SH-SY5Y (cell line): ENCODE data around the gene MATN1.

Experiments
- GATA2 ChIP-seq: IDR thresholded peaks from 2 replicates; pipeline ENCODE4 v1.6.1; 2011; ENCODE audit warnings: mild to moderate bottlenecking, low read depth, low read length
- GATA3 ChIP-seq: IDR thresholded peaks from 2 replicates; pipeline ENCODE4 v1.6.1; 2011; ENCODE audit warnings: low read depth, mild to moderate bottlenecking, low read length, moderate library complexity

Gene MATN1, protein sequence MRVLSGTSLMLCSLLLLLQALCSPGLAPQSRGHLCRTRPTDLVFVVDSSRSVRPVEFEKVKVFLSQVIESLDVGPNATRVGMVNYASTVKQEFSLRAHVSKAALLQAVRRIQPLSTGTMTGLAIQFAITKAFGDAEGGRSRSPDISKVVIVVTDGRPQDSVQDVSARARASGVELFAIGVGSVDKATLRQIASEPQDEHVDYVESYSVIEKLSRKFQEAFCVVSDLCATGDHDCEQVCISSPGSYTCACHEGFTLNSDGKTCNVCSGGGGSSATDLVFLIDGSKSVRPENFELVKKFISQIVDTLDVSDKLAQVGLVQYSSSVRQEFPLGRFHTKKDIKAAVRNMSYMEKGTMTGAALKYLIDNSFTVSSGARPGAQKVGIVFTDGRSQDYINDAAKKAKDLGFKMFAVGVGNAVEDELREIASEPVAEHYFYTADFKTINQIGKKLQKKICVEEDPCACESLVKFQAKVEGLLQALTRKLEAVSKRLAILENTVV

GRCh38 chr1:30723331-30723755 lies at the start of gene MATN1:
Gene MATN1 (minus strand): TSS chr1:30723585. CDS start chr1:30723551, 34 bp downstream.
- TF ChIP-seq GATA3 (no peak), GATA2 (no peak)

GRCh38 chr1:30771005-30771404 lies 47.6 kb upstream of the MATN1 start:
- no peak for TF ChIP-seq GATA2
- no peak for TF ChIP-seq GATA3

GRCh38 chr1:30770150-30770549 lies 46.8 kb upstream of the MATN1 start:
- TF ChIP-seq GATA2 (no peak), GATA3 (no peak)

DNA sequence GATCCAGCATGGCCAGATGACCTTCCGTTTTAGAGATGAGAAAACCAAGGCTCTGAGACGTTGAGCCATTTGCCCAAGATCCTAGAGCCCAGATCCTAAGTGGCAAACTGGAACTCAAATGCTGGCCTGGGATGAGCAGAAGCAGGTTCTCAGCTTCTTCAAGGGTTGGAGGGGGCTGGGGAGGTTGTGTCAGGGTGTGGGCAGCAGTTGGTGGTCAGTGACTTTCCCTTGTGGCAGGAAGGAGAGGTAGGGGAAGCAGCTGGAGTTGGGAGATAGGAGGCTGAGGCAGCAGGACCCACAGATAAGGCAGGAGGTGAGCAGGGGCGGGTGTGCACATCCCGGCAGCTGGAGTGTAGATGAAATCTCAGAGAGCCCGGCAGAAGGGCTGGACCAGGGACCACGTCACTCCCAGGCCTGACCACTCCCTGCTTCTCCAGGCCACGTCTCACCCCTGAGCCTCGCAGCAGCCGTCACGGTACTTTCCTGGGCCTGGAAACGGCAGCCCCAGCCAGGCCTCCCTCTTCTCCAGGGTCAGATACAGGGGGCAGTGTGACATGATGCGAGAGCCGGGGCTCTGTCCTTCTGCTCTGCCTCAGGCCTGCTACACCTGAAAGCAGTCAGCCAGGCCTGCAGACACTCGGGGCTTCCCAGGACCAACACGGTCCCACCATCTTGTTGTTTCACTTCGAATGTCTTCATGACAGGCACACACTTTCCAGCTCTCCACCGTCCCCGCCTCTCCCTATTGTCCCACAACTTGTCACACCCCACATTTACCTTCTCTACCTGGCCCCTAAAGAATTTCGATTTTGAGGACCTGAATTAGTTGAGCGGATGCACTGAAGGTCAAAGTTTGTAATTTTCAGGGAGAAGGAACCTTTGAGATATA lies 45.7 kb upstream of the MATN1 start:
- TF ChIP-seq GATA2: no peak
- no peak for TF ChIP-seq GATA3

DNA sequence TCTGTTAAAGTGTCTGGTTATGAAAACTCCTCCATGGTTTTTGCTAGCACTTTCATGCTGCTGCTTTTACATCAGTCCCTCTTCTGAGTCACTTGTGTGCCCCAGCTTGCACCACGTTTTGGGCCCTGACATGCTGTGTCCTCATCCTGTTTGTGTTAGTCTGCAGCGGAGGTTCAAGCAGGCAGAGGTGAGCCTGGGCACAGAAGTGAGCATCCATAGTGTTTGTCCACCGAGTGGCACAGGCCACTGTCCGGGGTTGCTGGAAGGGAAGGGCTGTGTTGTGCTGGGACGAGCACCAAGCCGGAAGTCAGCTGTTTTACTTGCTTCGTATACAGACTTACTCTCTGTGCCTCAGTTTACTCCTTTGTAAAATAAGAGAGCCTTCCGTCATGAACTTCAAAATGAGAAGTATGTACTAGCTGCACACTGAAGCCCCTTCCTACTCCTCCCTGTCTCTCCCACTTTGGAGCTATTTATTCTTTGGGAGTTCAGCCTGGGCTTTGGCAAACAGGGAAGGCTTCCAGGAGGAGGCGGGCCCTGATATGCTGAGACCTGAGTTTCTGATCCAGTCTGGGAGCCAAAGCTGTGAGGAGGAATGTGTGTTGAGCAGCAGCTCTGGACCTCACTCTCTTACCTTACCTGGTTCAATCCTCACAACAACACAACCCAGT lies 44.9 kb upstream of the MATN1 start:
- no peak for TF ChIP-seq GATA2
- TF ChIP-seq GATA3: no peak

GRCh38 chr1:30765556-30766434 lies 42.4 kb upstream of the MATN1 start:
- no peak for TF ChIP-seq GATA2
- TF ChIP-seq GATA3: no peak

DNA sequence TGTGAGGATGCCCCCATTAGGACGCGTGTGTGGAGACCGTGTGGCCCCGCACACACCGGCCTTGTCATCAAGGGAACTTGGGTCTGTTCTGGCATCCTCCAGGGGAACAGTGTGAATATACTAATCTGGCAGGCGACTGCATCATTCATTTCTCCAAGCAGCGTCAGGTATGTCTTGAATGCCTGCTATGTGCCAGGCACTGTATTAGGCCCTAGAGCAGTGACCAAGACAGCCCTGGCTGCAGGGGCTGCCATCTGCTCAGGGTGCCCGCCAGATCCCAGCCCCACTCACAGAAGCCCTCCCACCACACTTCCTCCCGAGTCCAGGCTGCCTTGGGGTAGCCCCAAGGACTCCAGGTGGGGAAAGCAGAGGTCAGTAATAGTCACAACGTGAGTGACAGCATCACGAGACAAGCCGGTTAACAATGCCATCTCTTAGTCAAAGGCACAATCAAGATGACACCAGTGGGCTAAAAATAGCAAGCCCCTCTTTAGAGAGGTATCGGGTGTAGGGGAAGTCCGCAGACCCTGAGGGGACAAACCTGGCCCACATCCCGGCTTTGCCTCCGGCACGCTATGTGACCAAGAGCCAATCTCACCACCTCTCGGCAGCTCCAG lies 41.7 kb upstream of the MATN1 start:
- TF ChIP-seq GATA2 (no peak), GATA3 (no peak)

DNA sequence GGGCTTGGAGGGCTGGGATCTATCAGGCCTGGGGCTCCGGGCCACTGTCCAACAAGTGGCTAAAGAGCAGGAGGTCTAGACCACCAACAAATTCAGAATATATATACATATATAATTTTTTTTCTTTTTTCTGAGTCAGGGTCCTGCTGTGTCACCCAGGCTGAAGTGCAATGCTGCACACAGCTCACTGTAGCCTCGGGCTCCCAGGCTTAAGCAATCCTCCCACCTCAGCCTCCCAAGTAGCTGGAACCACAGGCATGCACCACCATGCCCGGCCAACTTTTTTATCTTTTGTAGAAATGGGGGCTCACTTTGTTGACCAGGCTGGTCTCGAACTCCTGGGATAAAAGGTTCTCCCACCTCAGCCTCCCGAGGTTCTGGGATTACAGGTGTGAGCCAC lies 41.0 kb upstream of the MATN1 start:
- TF ChIP-seq GATA2: no peak
- no peak for TF ChIP-seq GATA3

GRCh38 chr1:30763651-30764248 lies 40.4 kb upstream of the MATN1 start:
- TF ChIP-seq GATA3 (no peak), GATA2 (no peak)

DNA sequence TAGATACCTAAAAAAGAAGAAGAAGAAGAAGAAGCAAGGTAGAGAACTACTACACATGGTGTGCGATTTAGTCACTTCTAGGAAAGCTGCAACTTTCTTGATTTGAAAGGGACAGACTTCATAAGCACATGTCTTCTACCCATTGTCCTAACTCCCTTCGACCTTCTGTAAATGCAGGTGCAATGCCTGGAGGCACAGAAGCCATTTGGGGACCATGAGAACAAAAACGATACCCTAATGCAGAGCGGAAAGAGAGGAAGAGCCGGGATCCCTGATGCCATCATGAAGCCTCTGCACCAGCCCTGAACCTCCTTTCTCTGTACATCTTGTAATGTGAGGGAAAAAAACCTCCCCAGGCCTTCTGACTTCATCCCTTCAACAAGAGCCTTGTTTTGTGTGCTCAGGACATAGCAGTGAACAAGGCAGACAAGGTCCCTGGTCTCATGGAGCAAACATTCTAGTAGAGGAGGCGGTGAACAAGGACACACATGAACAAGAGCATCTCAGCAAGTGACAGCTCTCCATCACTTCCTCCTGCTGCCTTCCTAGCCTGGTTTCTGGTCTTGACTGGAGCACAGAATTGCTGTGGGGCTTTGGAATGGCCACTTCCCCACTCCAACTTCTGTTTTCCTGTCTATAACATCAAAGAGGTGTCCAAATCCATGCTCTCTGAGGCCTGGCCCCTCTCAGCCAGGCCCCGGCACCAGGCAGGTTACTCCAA lies 39.7 kb upstream of the MATN1 start:
- no peak for TF ChIP-seq GATA3
- TF ChIP-seq GATA2: no peak

DNA sequence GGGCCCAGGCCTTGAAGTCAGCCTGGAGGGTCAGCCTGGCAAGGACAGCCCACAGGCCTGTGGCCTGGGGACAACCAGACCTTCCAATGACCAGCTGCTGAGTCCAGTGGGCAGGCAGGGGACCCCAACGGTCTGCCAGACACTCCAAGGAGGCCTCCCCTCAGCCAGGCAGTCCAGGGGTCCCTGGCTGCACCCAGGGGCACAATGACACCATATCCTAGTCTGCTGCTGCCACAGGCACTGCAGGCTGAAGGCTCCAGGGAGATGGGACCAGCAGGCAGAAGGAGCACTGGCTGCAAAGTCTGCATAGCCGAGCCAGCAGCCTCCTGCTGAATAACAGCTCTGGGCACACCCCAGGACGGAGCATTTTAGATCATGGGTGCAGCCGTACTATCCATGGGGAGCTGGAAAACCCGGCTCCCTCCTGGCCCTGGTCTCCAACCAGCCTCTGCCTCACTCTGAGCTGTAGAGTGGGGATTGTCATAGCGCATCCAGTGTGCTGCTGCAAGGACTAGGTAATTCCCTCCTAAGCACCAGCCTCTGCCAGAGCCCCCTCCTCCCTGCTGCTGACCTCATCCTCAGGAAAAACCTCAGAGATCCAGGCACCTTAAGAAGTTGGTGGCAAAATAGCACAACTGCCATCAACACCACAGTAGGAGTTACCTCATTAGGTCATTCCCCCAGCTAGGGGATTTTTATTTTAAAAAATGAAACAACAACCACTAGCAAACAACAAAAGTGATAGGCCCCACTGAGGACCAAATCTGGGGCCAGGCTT lies 39.0 kb upstream of the MATN1 start:
- TF ChIP-seq GATA2: no peak
- no peak for TF ChIP-seq GATA3
